COLO668 (cell line): ENCODE measurements around the gene CNKSR3.
A peak's percentile ranks its signal among the peaks of the same experiment; 100 is the strongest.
"Not testable (repeated sequence)": the region's sequence is repeated elsewhere in the genome, so short reads cannot be mapped to it uniquely, and the experiment has no call there.

Experiments used
- DNase-seq: peaks from one replicate; lab custom pipeline; 2025; ENCODE audit not compliant: unreplicated experiment; lab: John Stamatoyannopoulos, UW

CNKSR3 gene

GRCh38 chr6:154528310-154528915 is 17.9 kb upstream of the CNKSR3 start:
- no peak for DNase-seq

DNA sequence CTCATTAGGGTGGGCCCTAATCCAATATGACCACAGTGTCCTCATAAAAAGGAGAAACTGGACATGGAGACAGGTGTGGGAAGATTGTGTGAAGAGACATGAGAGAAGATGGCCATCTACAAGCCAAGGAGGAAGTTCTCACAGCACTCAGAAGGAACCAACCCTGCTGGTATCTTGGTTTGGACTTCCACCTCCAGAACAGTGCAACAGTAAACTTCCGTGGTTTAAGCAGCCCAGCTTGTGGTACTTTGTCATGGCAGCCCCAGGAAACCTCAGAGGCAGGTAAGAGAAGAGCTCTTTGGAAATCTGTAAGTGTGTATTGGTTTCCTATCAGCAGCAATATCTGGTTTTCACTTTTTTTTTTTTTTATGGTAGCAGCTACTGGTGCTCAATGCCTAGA is 16.5 kb upstream of the CNKSR3 start:
- no peak for DNase-seq

DNA sequence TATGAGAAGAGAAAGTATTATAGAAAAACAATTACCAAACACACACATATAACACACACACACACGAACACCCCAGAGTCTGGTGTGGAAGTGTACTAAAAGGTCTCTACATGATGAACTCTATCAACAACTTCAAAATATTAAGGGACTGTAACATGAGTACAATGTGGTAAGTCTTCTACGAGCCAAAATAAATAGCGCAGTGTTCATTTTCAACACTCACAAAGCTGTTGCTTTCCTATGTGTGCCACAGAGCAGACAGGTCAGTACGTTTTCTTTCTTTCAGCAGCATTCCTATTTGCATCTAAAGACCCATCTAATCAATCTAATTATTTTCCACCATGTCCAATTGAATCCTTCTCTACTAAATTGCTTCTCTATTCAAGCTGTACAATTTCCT is 12.1 kb upstream of the CNKSR3 start:
- DNase-seq, result no peak

- no peak for DNase-seq
These were observed 10.9 kb upstream of the CNKSR3 start for GRCh38 chr6:154521412-154521811.

- DNase-seq, result no peak
These were observed 9.8 kb upstream of the CNKSR3 start for GRCh38 chr6:154520280-154520679.

- no peak for DNase-seq
These were observed 7.9 kb upstream of the CNKSR3 start for GRCh38 chr6:154518396-154518795.

GRCh38 chr6:154516276-154516675 is 5.8 kb upstream of the CNKSR3 start:
- no peak for DNase-seq

DNA sequence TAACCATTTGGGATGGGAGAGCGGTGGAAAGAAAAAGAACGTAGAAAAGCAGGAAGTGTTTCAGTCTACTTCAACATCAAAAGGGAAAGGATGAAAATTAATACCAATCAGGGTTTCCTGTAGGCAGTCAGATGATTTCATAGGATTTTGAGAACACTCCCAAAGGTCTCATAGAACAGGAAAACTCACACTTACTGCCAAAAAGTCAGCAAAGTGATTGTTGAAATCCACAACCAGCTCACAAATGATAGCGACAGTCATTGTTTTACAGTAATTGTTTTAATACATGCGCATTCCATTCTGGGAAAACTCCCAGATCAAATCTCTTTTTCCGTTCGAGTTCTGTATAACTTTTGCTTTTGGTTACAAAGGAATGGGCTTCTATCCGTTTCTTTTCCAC is 5.3 kb upstream of the CNKSR3 start:
- no peak for DNase-seq

- DNase-seq, result not testable (repeated sequence)
These were observed 4.6 kb upstream of the CNKSR3 start for GRCh38 chr6:154515076-154515475.

DNA sequence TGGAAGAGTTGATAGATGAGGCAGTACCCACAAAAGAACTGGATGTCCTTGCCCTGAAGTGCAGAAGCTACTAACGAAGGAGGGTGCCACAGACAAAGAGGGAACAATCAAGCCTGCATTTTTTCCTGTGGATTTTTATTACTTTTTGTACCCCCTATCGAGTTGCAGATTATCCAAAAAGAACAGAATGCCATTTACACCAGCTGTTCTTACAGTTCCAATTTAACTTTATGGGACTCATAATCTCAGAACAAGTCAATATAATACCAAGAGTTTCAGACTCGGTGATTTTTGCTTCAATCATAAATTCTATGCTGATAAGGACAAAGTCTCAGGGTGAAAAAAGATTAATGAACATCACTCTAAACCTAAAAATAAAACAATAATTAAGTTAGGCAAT is 4.0 kb upstream of the CNKSR3 start:
- DNase-seq, result no peak

DNA sequence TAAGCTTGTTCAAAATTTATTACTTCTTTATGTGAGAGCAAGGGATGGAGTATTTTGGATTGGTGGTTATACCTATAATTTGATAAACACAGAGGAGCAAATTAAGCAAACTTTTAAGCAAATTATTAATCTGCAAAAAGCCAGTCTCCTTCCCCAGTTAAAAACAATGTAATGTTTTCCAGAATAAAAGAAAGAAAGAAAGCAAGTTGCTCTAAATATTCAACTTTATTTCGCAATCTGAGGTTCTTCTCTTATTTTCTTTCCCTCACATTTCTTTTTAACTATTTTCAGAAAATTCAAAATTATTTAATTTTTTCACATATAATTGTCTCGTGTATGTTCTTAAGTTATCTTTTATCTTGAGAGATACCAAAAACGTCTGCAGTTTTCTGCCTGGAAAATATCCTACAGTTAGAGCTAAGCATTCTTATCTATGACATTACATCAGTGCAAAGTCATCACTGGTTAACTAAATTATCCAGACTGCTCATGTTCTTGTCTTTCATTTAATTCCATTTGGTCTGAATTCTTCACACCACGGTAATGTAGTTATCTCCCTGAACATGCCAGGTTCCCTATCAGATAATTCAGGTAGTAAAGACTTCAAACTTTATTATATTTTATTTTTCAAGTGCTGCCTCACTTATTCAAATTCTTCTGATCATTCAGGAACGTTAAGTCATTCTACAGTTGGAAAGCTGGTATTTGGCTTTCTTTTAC is 3.3 kb upstream of the CNKSR3 start:
- no peak for DNase-seq

DNA sequence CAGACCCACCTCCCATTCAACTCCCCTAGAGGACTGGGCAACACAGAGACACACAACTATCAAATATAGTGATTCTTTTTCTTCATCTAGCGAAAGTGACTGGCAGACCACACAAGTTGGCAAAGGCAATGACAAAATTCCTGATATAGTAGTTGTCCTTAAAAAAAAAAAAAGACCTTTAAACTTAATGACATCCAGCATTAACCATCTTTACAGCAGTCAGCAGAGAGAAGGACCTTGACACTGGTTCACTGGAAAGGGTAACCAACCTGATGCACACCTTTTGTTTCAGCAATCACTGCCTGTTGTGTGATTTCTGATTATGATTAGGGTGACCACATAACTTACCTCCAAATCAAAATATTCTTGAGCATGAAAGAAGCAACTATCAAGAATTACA is 1.7 kb upstream of the CNKSR3 start:
- no peak for DNase-seq

GRCh38 chr6:154511791-154512190 is 1.3 kb upstream of the CNKSR3 start:
- no peak for DNase-seq

GRCh38 chr6:154509421-154510143 is 903 bp downstream of the CNKSR3 start:
- DNase-seq, result peak; percentile 42

DNA sequence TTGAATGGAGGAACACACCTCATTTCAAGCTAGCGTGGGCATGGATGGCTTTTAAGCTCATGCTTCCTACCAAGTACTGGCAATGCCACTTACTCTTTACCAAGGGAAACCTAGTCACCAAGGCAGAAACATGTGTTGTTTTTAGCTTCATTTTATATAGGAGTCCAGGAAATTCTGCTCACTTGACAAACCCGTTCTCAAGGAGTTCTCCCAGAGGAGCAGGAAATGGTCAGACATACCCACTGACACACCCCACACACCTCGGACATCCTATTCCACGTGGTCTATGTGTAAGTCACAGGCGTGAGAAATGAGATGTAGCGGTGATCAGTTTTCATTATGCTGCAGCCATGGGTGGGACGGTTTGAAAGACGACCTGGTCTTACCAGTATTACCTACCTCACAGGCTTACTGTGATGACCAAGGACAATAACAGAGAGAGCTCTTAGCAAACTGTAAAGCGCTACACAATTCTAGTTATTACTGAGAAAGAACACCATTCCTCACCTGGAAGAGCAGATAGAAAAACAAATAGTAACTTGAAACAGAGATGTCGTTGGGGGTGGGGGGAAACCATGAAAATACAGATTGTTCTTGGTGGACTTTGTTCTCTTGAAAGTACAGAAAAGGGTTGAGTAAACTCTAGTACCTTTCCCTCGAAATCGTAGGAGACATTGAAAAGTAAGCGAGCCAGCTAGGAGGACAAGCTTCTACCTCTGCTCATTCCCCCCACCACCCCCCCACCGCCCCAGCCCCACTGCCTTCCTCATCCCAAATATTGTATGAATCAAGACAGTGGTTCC is 1.7 kb downstream of the CNKSR3 start:
- peak; percentile 15 for DNase-seq

DNA sequence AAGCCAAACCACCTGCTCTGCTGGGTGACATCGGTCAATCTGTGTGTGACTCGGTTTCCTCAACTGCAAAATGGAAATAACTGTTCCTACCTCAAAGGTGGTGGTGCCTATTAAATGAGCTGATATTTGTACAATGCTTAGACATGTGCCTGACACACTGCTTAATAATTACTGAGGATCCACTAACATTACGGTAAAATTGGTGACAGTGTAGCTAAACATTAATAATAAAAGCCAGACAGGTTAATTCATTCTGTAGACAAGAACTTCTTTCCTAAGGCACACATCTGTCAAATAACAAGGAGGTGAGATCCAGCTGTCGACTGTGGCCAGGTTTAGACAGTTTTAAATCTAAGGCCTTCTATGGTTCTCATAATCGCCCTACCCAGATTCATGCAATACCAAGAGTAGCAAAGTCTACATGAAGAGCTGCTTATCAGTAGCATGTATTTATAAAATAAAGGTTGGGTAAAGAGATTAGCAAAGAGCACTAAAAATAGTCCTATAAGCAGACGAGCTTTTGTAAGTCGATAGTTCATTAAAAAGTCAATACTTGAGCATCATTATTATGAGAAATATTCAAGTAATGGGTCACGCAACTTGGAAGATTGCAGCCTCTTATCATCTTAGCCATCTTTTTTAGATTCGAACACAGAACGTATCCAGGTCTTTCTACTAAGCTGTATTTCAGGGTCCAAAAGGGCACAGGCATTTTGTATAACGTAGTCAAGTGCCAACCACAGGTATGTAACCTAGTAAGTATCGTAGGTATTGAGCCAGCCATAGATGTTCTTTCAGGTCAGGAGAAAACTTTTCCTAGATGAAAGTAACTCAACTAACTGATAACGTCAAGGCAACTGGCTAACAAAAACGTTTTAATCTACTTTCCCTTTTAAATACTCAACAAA is 3.2 kb downstream of the CNKSR3 start:
- DNase-seq, result no peak

DNA sequence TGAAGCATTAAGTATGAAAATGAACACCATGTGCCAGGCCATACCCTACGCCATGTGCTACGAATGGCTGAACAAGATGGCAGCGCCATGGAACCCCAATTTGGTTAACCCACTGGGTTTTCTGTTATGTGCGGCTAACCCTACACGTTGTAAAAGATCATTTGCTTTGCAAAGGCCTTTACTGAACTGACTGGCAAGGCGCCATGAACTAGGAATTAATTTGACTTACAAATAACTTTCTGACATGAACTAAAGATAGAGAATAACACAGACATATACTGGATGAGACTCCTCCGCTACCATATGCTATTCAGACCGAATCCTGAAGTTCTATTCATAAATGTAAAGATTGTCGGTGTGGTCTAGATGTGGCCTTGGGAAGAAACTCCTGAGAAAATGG is 3.9 kb downstream of the CNKSR3 start:
- DNase-seq, result no peak

DNA sequence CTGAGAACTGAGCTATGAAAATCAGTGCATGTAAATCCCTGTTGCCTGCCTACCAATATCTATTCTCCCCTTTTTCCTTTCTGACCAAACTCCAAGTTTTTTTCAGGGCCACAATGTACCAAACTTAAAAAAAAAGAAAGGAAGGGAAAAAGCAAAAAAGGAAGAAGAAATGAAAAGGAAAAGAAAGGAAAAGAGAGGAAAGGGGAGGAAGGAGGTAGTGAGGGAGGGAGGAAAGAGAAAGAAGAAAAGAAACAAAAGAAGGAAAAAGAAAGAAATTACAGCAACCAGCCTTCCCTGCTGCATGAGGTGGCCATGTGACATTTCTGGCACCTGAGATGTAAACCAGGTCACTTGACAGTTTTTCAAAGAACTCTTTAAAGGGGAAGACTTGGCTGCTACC is 4.4 kb downstream of the CNKSR3 start:
- no peak for DNase-seq

- DNase-seq, result no peak
These were observed 5.5 kb downstream of the CNKSR3 start for GRCh38 chr6:154504865-154505449.

- no peak for DNase-seq
These were observed 6.4 kb downstream of the CNKSR3 start for GRCh38 chr6:154504102-154504501.
